ENCODE data around the gene UBR4.

The UBR4 gene

DNA sequence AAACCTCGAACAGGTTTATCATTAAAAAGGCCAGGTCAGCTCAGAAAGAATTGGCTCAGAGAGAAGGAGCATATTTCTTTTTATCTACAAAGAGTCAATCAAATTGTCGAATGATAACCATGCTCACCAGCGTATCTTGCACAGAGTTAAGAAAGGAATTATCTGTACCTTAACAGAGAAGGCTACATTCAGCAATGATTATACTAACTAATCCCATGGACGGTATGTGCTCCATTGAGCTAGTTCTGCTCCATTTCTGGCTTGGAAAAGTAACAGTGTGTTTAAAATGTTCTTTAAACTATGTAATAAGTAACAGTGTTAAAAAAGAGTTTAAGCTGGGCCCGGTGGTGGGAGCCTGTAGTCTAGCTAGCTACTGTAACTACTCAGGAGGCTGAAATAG is 4.2 kb downstream of the UBR4 start:
- TF ChIP-seq CTCF (IDR thresholded peaks at IDR 0.05) = no peak
- Histone ChIP-seq H2AFZ (no peak overlapping the region), H3K36me3 (ENCODE audit: control insufficient read depth, insufficient read depth, low read length) (no peaks in the 10 kb centered on the region), H3K4me2 (ENCODE audit: low read length) (no peak overlapping the region), H3K9ac (no peak overlapping the region), H3K4me3 (ENCODE audit: low read depth, low read length) (no peak overlapping the region), H3K27ac (no peak overlapping the region), H3K79me2 (peaks cover 25% of the 10 kb centered on the region), H3K27me3 (ENCODE audit: control insufficient read depth, insufficient read depth, low read length) (no peaks in the 10 kb centered on the region), H3K4me1 (peaks cover 3% of the 10 kb centered on the region), H3K9me3 (ENCODE audit: control insufficient read depth, low read length) (no peaks in the 10 kb centered on the region)

GRCh38 chr1:19205403-19205802 is 4.7 kb downstream of the UBR4 start:
- H3K27me3 ChIP-seq (ENCODE audit: control insufficient read depth, insufficient read depth, low read length) = no peaks in the 10 kb centered on the region
- H3K36me3 ChIP-seq (ENCODE audit: control insufficient read depth, insufficient read depth, low read length) = no peaks in the 10 kb centered on the region
- H3K9me3 ChIP-seq (ENCODE audit: control insufficient read depth, low read length) = no peaks in the 10 kb centered on the region
- H3K4me2 ChIP-seq (ENCODE audit: low read length) = no peak overlapping the region
- no peak overlapping the region for H3K9ac ChIP-seq
- no peak overlapping the region for H3K27ac ChIP-seq
- H3K79me2 ChIP-seq = peaks cover 25% of the 10 kb centered on the region
- H2AFZ ChIP-seq = no peak overlapping the region
- no peak for TF ChIP-seq CTCF (IDR thresholded peaks at IDR 0.05)
- H3K4me1 ChIP-seq = peaks cover 3% of the 10 kb centered on the region
- no peak overlapping the region for H3K4me3 ChIP-seq (ENCODE audit: low read depth, low read length)

DNA sequence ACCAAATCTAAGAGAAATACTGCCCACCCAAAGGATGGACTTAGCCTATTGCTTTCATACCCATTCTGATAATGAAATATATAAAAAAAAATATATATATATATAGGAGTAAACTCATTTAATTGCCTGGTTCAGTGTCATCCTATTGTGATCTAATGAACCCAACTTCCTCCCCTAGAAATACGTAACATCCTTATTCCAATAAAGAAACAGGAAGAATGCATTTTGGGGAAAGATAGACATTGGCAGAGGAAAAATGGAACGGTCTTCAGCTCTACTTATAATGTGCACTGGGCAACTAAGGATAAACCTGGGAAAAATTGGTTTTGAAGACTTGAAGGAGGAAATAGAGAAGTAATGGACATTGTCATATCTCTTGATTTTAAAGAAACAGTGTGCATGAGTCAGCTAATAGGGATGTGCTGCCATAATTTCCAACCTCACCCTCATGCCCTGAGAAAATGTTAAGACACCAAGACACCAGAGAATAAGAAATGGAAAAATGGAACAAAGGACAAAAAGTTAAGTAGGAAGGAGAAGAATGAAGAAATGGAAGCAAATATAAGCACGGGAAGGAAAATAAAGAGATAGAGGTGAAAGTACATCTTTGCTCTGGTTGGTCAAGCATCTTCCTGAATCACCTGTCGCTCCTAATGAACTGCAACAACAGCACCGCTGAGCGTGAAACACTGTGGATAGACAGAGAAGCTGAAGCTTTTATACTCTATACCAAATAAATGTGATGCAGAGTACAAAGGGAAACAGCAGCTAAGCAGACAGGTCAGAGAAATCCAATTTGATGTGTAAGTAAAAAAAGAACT is 5.4 kb downstream of the UBR4 start:
- Histone ChIP-seq H3K9me3 (ENCODE audit: control insufficient read depth, low read length) (no peaks in the 10 kb centered on the region), H3K4me2 (ENCODE audit: low read length) (no peak overlapping the region), H3K9ac (no peak overlapping the region), H3K79me2 (peaks cover 23% of the 10 kb centered on the region), H3K4me1 (peaks cover 3% of the 10 kb centered on the region), H3K27me3 (ENCODE audit: control insufficient read depth, insufficient read depth, low read length) (no peaks in the 10 kb centered on the region), H2AFZ (no peak overlapping the region), H3K4me3 (ENCODE audit: low read depth, low read length) (no peak overlapping the region), H3K36me3 (ENCODE audit: control insufficient read depth, insufficient read depth, low read length) (no peaks in the 10 kb centered on the region), H3K27ac (no peak overlapping the region)
- TF ChIP-seq CTCF (IDR thresholded peaks at IDR 0.05) = no peak

DNA sequence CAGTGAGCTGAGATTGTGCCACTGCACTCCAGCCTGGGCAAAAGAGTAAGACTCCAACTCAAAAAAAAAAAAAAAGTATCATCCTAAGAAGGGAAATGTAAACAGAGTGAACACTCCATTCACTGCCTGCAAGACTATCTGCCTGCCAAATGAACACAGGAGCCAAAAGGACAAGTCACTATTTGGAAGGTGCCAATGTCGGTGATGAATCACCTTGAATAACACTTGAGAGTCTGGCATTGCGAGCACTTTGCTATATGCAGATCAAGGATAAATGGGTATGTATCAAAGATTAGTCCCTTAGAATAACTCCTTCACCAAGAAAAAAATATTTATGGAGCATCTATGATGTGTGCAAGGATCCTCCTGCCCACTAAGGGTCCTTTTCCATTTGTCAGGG is 6.6 kb downstream of the UBR4 start:
- Histone ChIP-seq H3K27me3 (ENCODE audit: control insufficient read depth, insufficient read depth, low read length) (no peaks in the 10 kb centered on the region), H3K27ac (no peak overlapping the region), H3K9me3 (ENCODE audit: control insufficient read depth, low read length) (no peaks in the 10 kb centered on the region), H3K79me2 (peaks cover 19% of the 10 kb centered on the region), H3K9ac (no peak overlapping the region), H3K4me2 (ENCODE audit: low read length) (no peak overlapping the region), H2AFZ (no peak overlapping the region), H3K36me3 (ENCODE audit: control insufficient read depth, insufficient read depth, low read length) (no peaks in the 10 kb centered on the region), H3K4me3 (ENCODE audit: low read depth, low read length) (no peak overlapping the region), H3K4me1 (peaks cover 3% of the 10 kb centered on the region)
- no peak for TF ChIP-seq CTCF (IDR thresholded peaks at IDR 0.05)

DNA sequence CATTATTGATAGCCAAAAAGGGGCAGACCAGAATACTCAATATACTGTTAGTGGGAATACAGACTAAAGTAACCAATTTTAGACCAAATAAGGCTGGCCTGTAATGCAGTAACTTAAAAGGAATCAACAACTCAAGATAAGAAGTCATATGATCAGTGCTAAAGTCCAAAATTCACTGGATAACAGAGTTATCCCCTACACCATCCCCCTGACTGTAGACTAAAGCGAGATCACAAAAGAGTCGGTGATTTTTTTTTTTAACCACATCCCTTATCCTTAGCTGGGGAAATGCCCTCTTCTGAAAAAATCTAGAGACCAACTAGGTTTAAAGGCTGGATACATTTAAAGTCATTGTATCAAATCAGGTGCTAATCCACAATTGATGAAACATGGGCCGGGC is 7.7 kb downstream of the UBR4 start:
- Histone ChIP-seq H2AFZ (no peak overlapping the region), H3K36me3 (ENCODE audit: control insufficient read depth, insufficient read depth, low read length) (no peaks in the 10 kb centered on the region), H3K9me3 (ENCODE audit: control insufficient read depth, low read length) (no peaks in the 10 kb centered on the region), H3K4me2 (ENCODE audit: low read length) (no peak overlapping the region), H3K79me2 (peaks cover 12% of the 10 kb centered on the region), H3K27me3 (ENCODE audit: control insufficient read depth, insufficient read depth, low read length) (no peaks in the 10 kb centered on the region), H3K4me1 (no peaks in the 10 kb centered on the region), H3K4me3 (ENCODE audit: low read depth, low read length) (no peak overlapping the region), H3K9ac (no peak overlapping the region), H3K27ac (no peak overlapping the region)
- no peak for TF ChIP-seq CTCF (IDR thresholded peaks at IDR 0.05)
